MCF 10A (cell line): Measurements from ENCODE around the gene ARHGEF11. TPM values are rescaled to one million over a fixed set of nuclear protein-coding genes. Genes with fewer than 3 reads are reported as not detected.

Source experiments
- BruUV-seq: library from RNA; stranded (reverse); fragments of 400-500 nt; replicated peaks from 2 replicates; lab custom pipeline; 2021; lab: Mats Ljungman, UMichigan
- CTCF ChIA-PET: fragments of 300-600 bp; sonication (Branson Sonifier 250); formaldehyde crosslinking; extraction: SDS; loops from one replicate; lab custom pipeline; 2021; ENCODE audit warnings: antibody characterized with exemption, inconsistent platforms; lab: Yijun Ruan, JAX
- POLR2A ChIA-PET: fragments of 300-600, 350-650 bp; sonication (Branson Sonifier 250); formaldehyde crosslinking; extraction: SDS; loops from one replicate; lab custom pipeline; 2020; ENCODE audit warnings: antibody characterized with exemption, inconsistent platforms; lab: Yijun Ruan, JAX
- DNase-seq: peaks from one replicate; pipeline ENCODE4 v3.0.0-alpha.2; 2018; ENCODE audit not compliant: unreplicated experiment
- H3K27ac Mint-ChIP-seq: one replicate; pipeline ENCODE4 v1.8.0; 2022; ENCODE audit warnings: mild to moderate bottlenecking, low read depth, mixed read lengths; ENCODE audit not compliant: unreplicated experiment
- H3K27me3 Mint-ChIP-seq: one replicate; pipeline ENCODE4 v1.8.0; 2022; ENCODE audit warnings: mixed read lengths; ENCODE audit not compliant: insufficient read depth, unreplicated experiment
- H3K36me3 Mint-ChIP-seq: one replicate; pipeline ENCODE4 v1.8.0; 2022; ENCODE audit warnings: mild to moderate bottlenecking, moderate library complexity, mixed read lengths; ENCODE audit not compliant: insufficient read depth, unreplicated experiment
- H3K4me1 Mint-ChIP-seq: one replicate; pipeline ENCODE4 v1.8.0; 2022; ENCODE audit warnings: mixed read lengths; ENCODE audit not compliant: insufficient read depth, unreplicated experiment
- H3K4me3 Mint-ChIP-seq: one replicate; pipeline ENCODE4 v1.8.0; 2022; ENCODE audit warnings: mild to moderate bottlenecking, moderate library complexity, mixed read lengths; ENCODE audit not compliant: unreplicated experiment
- H3K9me3 Mint-ChIP-seq: one replicate; pipeline ENCODE4 v1.8.0; 2022; ENCODE audit warnings: mixed read lengths; ENCODE audit not compliant: unreplicated experiment
- CTCF ChIP-seq: fragments of 200-600 bp; IDR thresholded peaks from one replicate; pipeline ENCODE4 v1.8.0; 2022; ENCODE audit warnings: antibody characterized with exemption, mild to moderate bottlenecking; ENCODE audit not compliant: unreplicated experiment
- intact Hi-C: fragments of 100-400 bp; cut with micrococcal nuclease; formaldehyde crosslinking; loops from 2 replicates; pipeline ENCODE4 v1.14.1; 2022
- total RNA-seq: library from RNA; stranded (reverse); gene quantifications from 2 replicates; pipeline ENCODE4 v1.2.3, GENCODE V29; 2022

ARHGEF11 gene
- total RNA-seq, 1 experiment from 2014 or later = 34.5 TPM

- intact Hi-C loops = no loop called here
- H3K4me3 Mint-ChIP-seq = no peak overlapping the region
- H3K27ac Mint-ChIP-seq = no peak overlapping the region
- ChIA-PET POLR2A (no interaction called here), CTCF (interaction anchor here (0.6 to 17.6 kb wide), 10 partner anchors 12 to 197 kb away, joined by 3 to 363 read pairs (median 91); partner anchors contain the start of genes INSRR, ISG20L2, LRRC71 and METTL25B)
- no peaks in the 10 kb centered on the region for H3K4me1 Mint-ChIP-seq
- peaks cover 44% of the 10 kb centered on the region for H3K27me3 Mint-ChIP-seq
- H3K9me3 Mint-ChIP-seq = no peaks in the 10 kb centered on the region
- no peaks in the 10 kb centered on the region for H3K36me3 Mint-ChIP-seq
- no peak for DNase-seq
- no TSS peak for BruUV-seq
- no peak for TF ChIP-seq CTCF
Measured at GRCh38 chr1:156887734-156888133, 157.8 kb downstream of the ARHGEF11 start.

GRCh38 chr1:156887317-156887716, 158.2 kb downstream of the ARHGEF11 start:
- H3K4me1 Mint-ChIP-seq = no peaks in the 10 kb centered on the region
- no peak overlapping the region for H3K4me3 Mint-ChIP-seq
- intact Hi-C loops = no loop called here
- H3K36me3 Mint-ChIP-seq = no peaks in the 10 kb centered on the region
- no peaks in the 10 kb centered on the region for H3K9me3 Mint-ChIP-seq
- TF ChIP-seq CTCF = no peak
- no TSS peak for BruUV-seq
- ChIA-PET POLR2A (interaction anchor here (0.5 to 0.7 kb wide), 2 partner anchors 118 to 157 kb away, joined by 3 to 4 read pairs; no protein-coding TSS in a partner anchor), CTCF (interaction anchor here (0.7 to 17.6 kb wide), 11 partner anchors 10 to 197 kb away, joined by 3 to 363 read pairs (median 76); partner anchors contain the start of genes INSRR, ISG20L2, LRRC71 and METTL25B)
- H3K27ac Mint-ChIP-seq = no peak overlapping the region
- no peak for DNase-seq
- H3K27me3 Mint-ChIP-seq = peaks cover 48% of the 10 kb centered on the region

- peaks cover 54% of the 10 kb centered on the region for H3K27me3 Mint-ChIP-seq
Measured at GRCh38 chr1:156886583-156887281, 158.8 kb downstream of the ARHGEF11 start.

More at GRCh38 chr1:156886583-156887281, 158.8 kb downstream of the ARHGEF11 start:
- Mint-ChIP-seq H3K36me3 (no peaks in the 10 kb centered on the region), H3K9me3 (no peaks in the 10 kb centered on the region), H3K27ac (no peak overlapping the region), H3K4me3 (no peak overlapping the region), H3K4me1 (no peaks in the 10 kb centered on the region)
- ChIA-PET POLR2A (interaction anchor here (0.5 to 0.7 kb wide), 3 partner anchors 118 to 193 kb away, joined by 3 to 4 read pairs (median 3); no protein-coding TSS in a partner anchor), CTCF (interaction anchor here (0.6 to 17.6 kb wide), 12 partner anchors 10 to 196 kb away, joined by 3 to 363 read pairs (median 26); partner anchors contain the start of genes INSRR, ISG20L2, LRRC71 and METTL25B)
- BruUV-seq = no TSS peak
- DNase-seq = no peak
- TF ChIP-seq CTCF = no peak
- intact Hi-C loops = no loop called here
